ENCODE measurements around the gene WNT8A.

Gene WNT8A

GRCh38 chr5:138092301-138092700 is 8.5 kb downstream of the WNT8A start:
- no peak for FAIRE-seq

- FAIRE-seq = no peak
Observed at GRCh38 chr5:138093036-138093435, 9.2 kb downstream of the WNT8A start.

- no peak for FAIRE-seq
Observed at GRCh38 chr5:138095100-138095907, 11.5 kb downstream of the WNT8A start.

GRCh38 chr5:138096363-138096762 is 12.5 kb downstream of the WNT8A start:
- FAIRE-seq = no peak

GRCh38 chr5:138096997-138097828 is 13.4 kb downstream of the WNT8A start:
- no peak for FAIRE-seq

- no peak for FAIRE-seq
Observed at GRCh38 chr5:138102454-138103318, 18.9 kb downstream of the WNT8A start.

GRCh38 chr5:138103319-138103637 is 19.4 kb downstream of the WNT8A start:
- FAIRE-seq = no peak

- no peak for FAIRE-seq
Observed at GRCh38 chr5:138105709-138106108, 21.9 kb downstream of the WNT8A start.

GRCh38 chr5:138107213-138107612 is 23.4 kb downstream of the WNT8A start:
- no peak for FAIRE-seq

GRCh38 chr5:138109463-138110265 is 25.8 kb downstream of the WNT8A start:
- FAIRE-seq = no peak

- FAIRE-seq = no peak
Observed at GRCh38 chr5:138110266-138110963, 26.6 kb downstream of the WNT8A start.

- no peak for FAIRE-seq
Observed at GRCh38 chr5:138111181-138111580, 27.3 kb downstream of the WNT8A start.

- no peak for FAIRE-seq
Observed at GRCh38 chr5:138111937-138112336, 28.1 kb downstream of the WNT8A start.

GRCh38 chr5:138115254-138115653 is 31.4 kb downstream of the WNT8A start:
- FAIRE-seq = no peak

- no peak for FAIRE-seq
Observed at GRCh38 chr5:138128334-138128733, 44.5 kb downstream of the WNT8A start.

GRCh38 chr5:138129347-138129746 is 45.5 kb downstream of the WNT8A start:
- no peak for FAIRE-seq

GRCh38 chr5:138132543-138132942 is 48.7 kb downstream of the WNT8A start:
- no peak for FAIRE-seq

GRCh38 chr5:138138949-138139780 is 55.3 kb downstream of the WNT8A start, which contains the start of gene NME5:
Gene NME5 (minus strand): TSS chr5:138139428. CDS start chr5:138138780, 648 bp downstream.
- no peak for FAIRE-seq

GRCh38 chr5:138139781-138140090 is 55.9 kb downstream of the WNT8A start:
- FAIRE-seq = no peak

GRCh38 chr5:138140268-138140667 is 56.4 kb downstream of the WNT8A start:
- FAIRE-seq = no peak
